ENCODE measurements around the gene GRHPR. TPM values are rescaled to one million over a fixed set of nuclear protein-coding genes. Genes with fewer than 3 reads are reported as not detected.

Gene GRHPR
- polyA plus RNA-seq, 2 of the 4 experiments (the other 2 are of a cell fraction), result 111 to 146 TPM

DNA sequence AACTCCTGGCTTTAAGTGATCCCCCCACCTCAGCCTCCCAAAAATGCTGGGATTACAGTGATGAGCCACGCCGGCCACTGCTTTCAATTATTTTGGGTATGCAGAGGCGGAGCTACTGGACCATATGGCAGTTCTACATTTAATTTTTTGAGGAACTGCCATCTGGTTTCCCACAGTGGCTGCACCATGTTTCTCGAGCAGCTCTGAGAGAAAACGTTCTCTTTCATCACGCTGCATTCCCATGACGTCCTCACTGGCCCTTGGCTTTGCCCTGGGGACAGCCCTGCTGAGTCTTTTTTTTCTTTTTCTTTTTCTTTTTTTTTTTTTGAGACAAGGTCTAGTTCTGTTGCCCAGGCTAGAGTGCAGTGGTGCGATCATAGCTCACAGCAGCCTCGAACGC, 35.5 kb upstream of the GRHPR start:
- FAIRE-seq (no peak), DNase-seq (ENCODE audit: low read depth in 1 of 2, low spot score in 1 of 2) (no peak), ATAC-seq (no peak)
- no peaks in the 10 kb centered on the region for H3K4me1 ChIP-seq
- 60% methylated on average over 10 of the region's 10 CpGs for WGBS (ENCODE audit: missing lambda C conversion rate)
- no peaks in the 10 kb centered on the region for H3K9me3 ChIP-seq
- CTCF ChIA-PET, result interaction anchor here (0.9 to 1.8 kb wide), 7 partner anchors 13 to 391 kb away, joined by 3 to 4 read pairs (median 3); no protein-coding TSS in a partner anchor
- no peak overlapping the region for H3K4me2 ChIP-seq
- H3K4me3 ChIP-seq, result no peak overlapping the region
- TF ChIP-seq NFE2L2 (conservative IDR thresholded peaks at IDR 0.05; ENCODE audit: low read length) (no peak), GATA3 (IDR thresholded peaks at IDR 0.05; ENCODE audit: borderline replicate concordance) (no peak), RFX5 (IDR thresholded peaks at IDR 0.05) (no peak), FOSL2 (IDR thresholded peaks at IDR 0.05) (no peak), FOSL2 (CRISPR knock-in tag; IDR thresholded peaks at IDR 0.05) (no peak), HOXA7 (CRISPR knock-in tag; IDR thresholded peaks at IDR 0.05) (no peak), CHD2 (IDR thresholded peaks at IDR 0.05; ENCODE audit: low read length, partially characterized antibody) (no peak), MAZ (IDR thresholded peaks at IDR 0.05; ENCODE audit: borderline replicate concordance, low read depth, low read length) (no peak), NPAS2 (CRISPR knock-in tag; IDR thresholded peaks at IDR 0.05; ENCODE audit: borderline replicate concordance) (no peak), TFCP2L1 (CRISPR knock-in tag; IDR thresholded peaks at IDR 0.05) (no peak), KDM1A (IDR thresholded peaks at IDR 0.05; ENCODE audit: low read depth) (no peak), EHF (CRISPR knock-in tag; IDR thresholded peaks at IDR 0.05) (no peak), SMC3 (IDR thresholded peaks at IDR 0.05) (no peak), RCOR1 (IDR thresholded peaks at IDR 0.05; ENCODE audit: low read depth, low read length) (no peak), MAFK (IDR thresholded peaks at IDR 0.05; ENCODE audit: partially characterized antibody) (no peak)
- TF ChIP-seq, protein P1, sequence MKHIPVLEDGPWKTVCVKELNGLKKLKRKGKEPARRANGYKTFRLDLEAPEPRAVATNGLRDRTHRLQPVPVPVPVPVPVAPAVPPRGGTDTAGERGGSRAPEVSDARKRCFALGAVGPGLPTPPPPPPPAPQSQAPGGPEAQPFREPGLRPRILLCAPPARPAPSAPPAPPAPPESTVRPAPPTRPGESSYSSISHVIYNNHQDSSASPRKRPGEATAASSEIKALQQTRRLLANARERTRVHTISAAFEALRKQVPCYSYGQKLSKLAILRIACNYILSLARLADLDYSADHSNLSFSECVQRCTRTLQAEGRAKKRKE (CRISPR knock-in tag; IDR thresholded peaks at IDR 0.05; ENCODE audit: low read depth), result no peak
- TF ChIP-seq, protein P2, sequence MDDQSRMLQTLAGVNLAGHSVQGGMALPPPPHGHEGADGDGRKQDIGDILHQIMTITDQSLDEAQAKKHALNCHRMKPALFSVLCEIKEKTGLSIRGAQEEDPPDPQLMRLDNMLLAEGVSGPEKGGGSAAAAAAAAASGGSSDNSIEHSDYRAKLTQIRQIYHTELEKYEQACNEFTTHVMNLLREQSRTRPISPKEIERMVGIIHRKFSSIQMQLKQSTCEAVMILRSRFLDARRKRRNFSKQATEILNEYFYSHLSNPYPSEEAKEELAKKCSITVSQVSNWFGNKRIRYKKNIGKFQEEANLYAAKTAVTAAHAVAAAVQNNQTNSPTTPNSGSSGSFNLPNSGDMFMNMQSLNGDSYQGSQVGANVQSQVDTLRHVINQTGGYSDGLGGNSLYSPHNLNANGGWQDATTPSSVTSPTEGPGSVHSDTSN (IDR thresholded peaks at IDR 0.05), result no peak
- TF ChIP-seq, protein P3, sequence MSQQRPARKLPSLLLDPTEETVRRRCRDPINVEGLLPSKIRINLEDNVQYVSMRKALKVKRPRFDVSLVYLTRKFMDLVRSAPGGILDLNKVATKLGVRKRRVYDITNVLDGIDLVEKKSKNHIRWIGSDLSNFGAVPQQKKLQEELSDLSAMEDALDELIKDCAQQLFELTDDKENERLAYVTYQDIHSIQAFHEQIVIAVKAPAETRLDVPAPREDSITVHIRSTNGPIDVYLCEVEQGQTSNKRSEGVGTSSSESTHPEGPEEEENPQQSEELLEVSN (IDR thresholded peaks at IDR 0.05; ENCODE audit: borderline replicate concordance, low read depth), result no peak
- TF ChIP-seq, protein P4, sequence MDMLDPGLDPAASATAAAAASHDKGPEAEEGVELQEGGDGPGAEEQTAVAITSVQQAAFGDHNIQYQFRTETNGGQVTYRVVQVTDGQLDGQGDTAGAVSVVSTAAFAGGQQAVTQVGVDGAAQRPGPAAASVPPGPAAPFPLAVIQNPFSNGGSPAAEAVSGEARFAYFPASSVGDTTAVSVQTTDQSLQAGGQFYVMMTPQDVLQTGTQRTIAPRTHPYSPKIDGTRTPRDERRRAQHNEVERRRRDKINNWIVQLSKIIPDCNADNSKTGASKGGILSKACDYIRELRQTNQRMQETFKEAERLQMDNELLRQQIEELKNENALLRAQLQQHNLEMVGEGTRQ (IDR thresholded peaks at IDR 0.05), result no peak
- TF ChIP-seq, protein P5, sequence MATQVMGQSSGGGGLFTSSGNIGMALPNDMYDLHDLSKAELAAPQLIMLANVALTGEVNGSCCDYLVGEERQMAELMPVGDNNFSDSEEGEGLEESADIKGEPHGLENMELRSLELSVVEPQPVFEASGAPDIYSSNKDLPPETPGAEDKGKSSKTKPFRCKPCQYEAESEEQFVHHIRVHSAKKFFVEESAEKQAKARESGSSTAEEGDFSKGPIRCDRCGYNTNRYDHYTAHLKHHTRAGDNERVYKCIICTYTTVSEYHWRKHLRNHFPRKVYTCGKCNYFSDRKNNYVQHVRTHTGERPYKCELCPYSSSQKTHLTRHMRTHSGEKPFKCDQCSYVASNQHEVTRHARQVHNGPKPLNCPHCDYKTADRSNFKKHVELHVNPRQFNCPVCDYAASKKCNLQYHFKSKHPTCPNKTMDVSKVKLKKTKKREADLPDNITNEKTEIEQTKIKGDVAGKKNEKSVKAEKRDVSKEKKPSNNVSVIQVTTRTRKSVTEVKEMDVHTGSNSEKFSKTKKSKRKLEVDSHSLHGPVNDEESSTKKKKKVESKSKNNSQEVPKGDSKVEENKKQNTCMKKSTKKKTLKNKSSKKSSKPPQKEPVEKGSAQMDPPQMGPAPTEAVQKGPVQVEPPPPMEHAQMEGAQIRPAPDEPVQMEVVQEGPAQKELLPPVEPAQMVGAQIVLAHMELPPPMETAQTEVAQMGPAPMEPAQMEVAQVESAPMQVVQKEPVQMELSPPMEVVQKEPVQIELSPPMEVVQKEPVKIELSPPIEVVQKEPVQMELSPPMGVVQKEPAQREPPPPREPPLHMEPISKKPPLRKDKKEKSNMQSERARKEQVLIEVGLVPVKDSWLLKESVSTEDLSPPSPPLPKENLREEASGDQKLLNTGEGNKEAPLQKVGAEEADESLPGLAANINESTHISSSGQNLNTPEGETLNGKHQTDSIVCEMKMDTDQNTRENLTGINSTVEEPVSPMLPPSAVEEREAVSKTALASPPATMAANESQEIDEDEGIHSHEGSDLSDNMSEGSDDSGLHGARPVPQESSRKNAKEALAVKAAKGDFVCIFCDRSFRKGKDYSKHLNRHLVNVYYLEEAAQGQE (IDR thresholded peaks at IDR 0.05), result no peak
- no peak overlapping the region for H3K27ac ChIP-seq
- POLR2A ChIA-PET, result no interaction called here

DNA sequence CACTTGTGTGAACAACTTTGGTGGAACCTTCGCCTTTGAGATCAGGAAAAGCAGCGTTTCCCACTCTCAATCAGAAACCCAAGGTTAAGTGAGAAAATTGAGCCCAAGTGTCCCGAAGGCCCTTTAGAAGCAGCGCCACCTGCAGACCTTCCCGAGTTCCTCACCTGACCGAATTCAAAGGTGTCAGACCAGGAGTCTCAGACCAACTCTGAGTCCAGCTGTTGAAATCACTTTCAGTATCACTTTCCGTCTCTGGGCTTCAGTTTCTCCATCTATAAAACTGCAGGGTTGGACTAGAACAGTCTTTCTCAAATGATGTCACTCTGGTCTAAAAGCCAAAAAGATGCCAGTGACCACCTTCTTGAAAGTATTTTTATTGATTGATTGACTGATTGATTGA, 31.7 kb upstream of the GRHPR start:
- no peak overlapping the region for H3K4me2 ChIP-seq
- no peaks in the 10 kb centered on the region for H3K9me3 ChIP-seq
- peak in 1 of 2 experiments; percentile 32; a peak in 2 of 5 replicates for TF ChIP-seq RAD21 (conservative IDR thresholded peaks at IDR 0.05 in 1 of 2, IDR thresholded peaks at IDR 0.05 in 1 of 2)
- TF ChIP-seq, protein P6, sequence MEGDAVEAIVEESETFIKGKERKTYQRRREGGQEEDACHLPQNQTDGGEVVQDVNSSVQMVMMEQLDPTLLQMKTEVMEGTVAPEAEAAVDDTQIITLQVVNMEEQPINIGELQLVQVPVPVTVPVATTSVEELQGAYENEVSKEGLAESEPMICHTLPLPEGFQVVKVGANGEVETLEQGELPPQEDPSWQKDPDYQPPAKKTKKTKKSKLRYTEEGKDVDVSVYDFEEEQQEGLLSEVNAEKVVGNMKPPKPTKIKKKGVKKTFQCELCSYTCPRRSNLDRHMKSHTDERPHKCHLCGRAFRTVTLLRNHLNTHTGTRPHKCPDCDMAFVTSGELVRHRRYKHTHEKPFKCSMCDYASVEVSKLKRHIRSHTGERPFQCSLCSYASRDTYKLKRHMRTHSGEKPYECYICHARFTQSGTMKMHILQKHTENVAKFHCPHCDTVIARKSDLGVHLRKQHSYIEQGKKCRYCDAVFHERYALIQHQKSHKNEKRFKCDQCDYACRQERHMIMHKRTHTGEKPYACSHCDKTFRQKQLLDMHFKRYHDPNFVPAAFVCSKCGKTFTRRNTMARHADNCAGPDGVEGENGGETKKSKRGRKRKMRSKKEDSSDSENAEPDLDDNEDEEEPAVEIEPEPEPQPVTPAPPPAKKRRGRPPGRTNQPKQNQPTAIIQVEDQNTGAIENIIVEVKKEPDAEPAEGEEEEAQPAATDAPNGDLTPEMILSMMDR (IDR thresholded peaks at IDR 0.05), result peak; percentile 22; the same call in 1 of the 3 replicates
- no peak for TF ChIP-seq HOXB13 (CRISPR knock-in tag; IDR thresholded peaks at IDR 0.05; ENCODE audit: low read depth)
- H3K27ac ChIP-seq, result no peak overlapping the region
- WGBS (ENCODE audit: missing lambda C conversion rate), result 30% methylated on average over 7 of the region's 7 CpGs
- H3K4me3 ChIP-seq, result no peak overlapping the region
- ATAC-seq, result peak in 1 of 2 experiments; percentile 46; a peak in 3 of 6 replicates
- no peaks in the 10 kb centered on the region for H3K4me1 ChIP-seq
- peak in 1 of 2 experiments; percentile 44 for DNase-seq (ENCODE audit: low read depth in 1 of 2, low spot score in 1 of 2)
- POLR2A ChIA-PET, result no interaction called here
- no peak for FAIRE-seq
- CTCF ChIA-PET, result interaction anchor here (0.6 to 3.1 kb wide), 4 partner anchors 18 to 433 kb away, joined by 3 to 8 read pairs (median 4); no protein-coding TSS in a partner anchor

Data from A549 (cell line).